Chondrocyte (in vitro differentiated cells): ENCODE results near the gene AIFM2. TPM values are rescaled to one million over a fixed set of nuclear protein-coding genes. Genes with fewer than 3 reads are reported as not detected.

Experiments used
- DNase-seq: peaks from one replicate; pipeline ENCODE4 v3.0.0; 2021; ENCODE audit warnings: mixed read lengths, low spot score
- H3K27ac Mint-ChIP-seq: one replicate; pipeline ENCODE4 v1.8.0; 2021; ENCODE audit warnings: mild to moderate bottlenecking, moderate library complexity, mixed read lengths; ENCODE audit not compliant: unreplicated experiment
- H3K27me3 Mint-ChIP-seq: 2 replicates; pipeline ENCODE4 v1.8.0; 2021; ENCODE audit warnings: low read depth, mixed read lengths
- H3K36me3 Mint-ChIP-seq: 2 replicates; pipeline ENCODE4 v1.8.0; 2021; ENCODE audit warnings: low read depth, mixed read lengths
- H3K4me1 Mint-ChIP-seq: 2 replicates; pipeline ENCODE4 v1.8.0; 2021; ENCODE audit warnings: low read depth, mild to moderate bottlenecking, mixed read lengths
- H3K4me3 Mint-ChIP-seq: one replicate; pipeline ENCODE4 v1.8.0; 2021; ENCODE audit warnings: mild to moderate bottlenecking, moderate library complexity, mixed read lengths; ENCODE audit not compliant: unreplicated experiment
- H3K9me3 Mint-ChIP-seq: 2 replicates; pipeline ENCODE4 v1.8.0; 2021; ENCODE audit warnings: low read depth, mixed read lengths
- total RNA-seq: library from RNA; stranded (reverse); gene quantifications from 3 replicates; pipeline ENCODE4 v1.2.1, GENCODE V29; 2021
- TF ChIP-seq, protein P1 (sequence below): fragments of 200-600 bp; sonication (generic); IDR thresholded peaks from 2 replicates; pipeline ENCODE4 v1.5.0; 2021; ENCODE audit warnings: antibody characterized with exemption, mild to moderate bottlenecking, moderate library complexity

AIFM2 gene
- total RNA-seq, 1 donor from 2014 or later, result 10.3 TPM

DNA sequence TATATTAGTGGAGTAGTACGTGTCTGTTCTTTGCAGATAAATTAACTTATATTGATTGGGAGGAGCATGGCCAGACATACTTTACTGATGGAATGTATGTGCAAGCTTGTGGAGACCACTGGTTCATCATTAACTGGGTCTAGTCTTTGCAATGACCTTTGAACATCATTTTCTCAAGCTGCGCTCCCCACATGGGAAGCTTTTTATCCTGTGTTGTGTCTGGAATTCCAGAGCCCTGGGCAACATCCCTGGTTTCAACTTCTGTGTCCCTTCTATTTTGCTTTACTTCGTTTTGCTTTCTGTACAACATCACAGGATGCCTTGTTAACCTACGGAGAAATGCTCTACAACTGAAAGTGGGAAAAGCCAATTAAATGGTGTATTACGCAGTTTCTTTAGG is 41.7 kb downstream of the AIFM2 start:
- no peaks in the 10 kb centered on the region for H3K9me3 Mint-ChIP-seq
- peak overlapping the region; percentile 54 for H3K27ac Mint-ChIP-seq
- no peak for DNase-seq
- TF ChIP-seq, protein P1, sequence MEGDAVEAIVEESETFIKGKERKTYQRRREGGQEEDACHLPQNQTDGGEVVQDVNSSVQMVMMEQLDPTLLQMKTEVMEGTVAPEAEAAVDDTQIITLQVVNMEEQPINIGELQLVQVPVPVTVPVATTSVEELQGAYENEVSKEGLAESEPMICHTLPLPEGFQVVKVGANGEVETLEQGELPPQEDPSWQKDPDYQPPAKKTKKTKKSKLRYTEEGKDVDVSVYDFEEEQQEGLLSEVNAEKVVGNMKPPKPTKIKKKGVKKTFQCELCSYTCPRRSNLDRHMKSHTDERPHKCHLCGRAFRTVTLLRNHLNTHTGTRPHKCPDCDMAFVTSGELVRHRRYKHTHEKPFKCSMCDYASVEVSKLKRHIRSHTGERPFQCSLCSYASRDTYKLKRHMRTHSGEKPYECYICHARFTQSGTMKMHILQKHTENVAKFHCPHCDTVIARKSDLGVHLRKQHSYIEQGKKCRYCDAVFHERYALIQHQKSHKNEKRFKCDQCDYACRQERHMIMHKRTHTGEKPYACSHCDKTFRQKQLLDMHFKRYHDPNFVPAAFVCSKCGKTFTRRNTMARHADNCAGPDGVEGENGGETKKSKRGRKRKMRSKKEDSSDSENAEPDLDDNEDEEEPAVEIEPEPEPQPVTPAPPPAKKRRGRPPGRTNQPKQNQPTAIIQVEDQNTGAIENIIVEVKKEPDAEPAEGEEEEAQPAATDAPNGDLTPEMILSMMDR, result no peak
- H3K4me1 Mint-ChIP-seq, result peaks cover 12% of the 10 kb centered on the region
- H3K36me3 Mint-ChIP-seq, result peaks cover 20% of the 10 kb centered on the region
- no peaks in the 10 kb centered on the region for H3K27me3 Mint-ChIP-seq
- H3K4me3 Mint-ChIP-seq, result no peak overlapping the region

DNA sequence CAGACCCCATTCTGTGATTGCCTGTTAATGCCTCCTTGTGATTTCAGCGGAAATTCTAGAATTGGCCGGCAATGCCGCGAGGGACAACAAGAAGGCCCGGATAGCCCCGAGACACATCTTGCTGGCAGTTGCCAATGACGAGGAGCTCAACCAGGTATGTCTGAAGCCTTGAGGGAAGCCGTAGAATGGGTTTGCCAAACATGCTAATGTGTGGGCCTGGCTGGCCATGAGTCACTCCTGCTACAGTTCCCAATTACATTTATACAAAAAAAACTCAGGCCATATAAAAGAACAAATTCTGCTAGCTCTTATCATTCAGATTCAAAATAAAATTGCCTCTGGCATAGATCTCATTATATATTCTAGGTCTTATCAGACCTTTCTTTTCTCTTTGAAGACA is 42.6 kb downstream of the AIFM2 start:
- Mint-ChIP-seq H3K4me3 (no peak overlapping the region), H3K27ac (no peak overlapping the region), H3K4me1 (peaks cover 12% of the 10 kb centered on the region), H3K27me3 (no peaks in the 10 kb centered on the region), H3K36me3 (peaks cover 17% of the 10 kb centered on the region), H3K9me3 (no peaks in the 10 kb centered on the region)
- DNase-seq, result no peak
- TF ChIP-seq, protein P1, result no peak

DNA sequence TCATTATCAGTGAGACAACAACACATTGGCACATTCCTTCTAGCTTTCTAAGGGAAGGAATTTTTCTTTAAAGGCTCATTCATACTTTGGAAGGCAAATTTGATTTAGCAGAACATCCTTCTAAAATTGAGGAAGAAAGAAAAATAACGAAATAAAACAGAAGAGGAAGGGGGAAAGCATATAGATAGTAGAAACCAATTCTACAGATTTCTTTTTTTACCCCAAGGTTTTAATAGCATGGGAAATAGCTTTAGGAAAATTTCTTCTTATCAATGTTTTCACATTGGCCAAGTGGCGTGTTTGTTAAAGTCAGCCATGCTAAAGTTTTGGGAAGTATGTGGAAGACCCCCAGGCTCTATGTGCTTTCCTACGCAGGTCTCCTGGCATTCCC is 44.3 kb downstream of the AIFM2 start:
- H3K4me1 Mint-ChIP-seq, result peaks cover 12% of the 10 kb centered on the region
- no peaks in the 10 kb centered on the region for H3K9me3 Mint-ChIP-seq
- no peak for DNase-seq
- H3K27me3 Mint-ChIP-seq, result no peaks in the 10 kb centered on the region
- TF ChIP-seq, protein P1, result no peak
- H3K4me3 Mint-ChIP-seq, result no peak overlapping the region
- H3K36me3 Mint-ChIP-seq, result peaks cover 13% of the 10 kb centered on the region
- no peak overlapping the region for H3K27ac Mint-ChIP-seq

DNA sequence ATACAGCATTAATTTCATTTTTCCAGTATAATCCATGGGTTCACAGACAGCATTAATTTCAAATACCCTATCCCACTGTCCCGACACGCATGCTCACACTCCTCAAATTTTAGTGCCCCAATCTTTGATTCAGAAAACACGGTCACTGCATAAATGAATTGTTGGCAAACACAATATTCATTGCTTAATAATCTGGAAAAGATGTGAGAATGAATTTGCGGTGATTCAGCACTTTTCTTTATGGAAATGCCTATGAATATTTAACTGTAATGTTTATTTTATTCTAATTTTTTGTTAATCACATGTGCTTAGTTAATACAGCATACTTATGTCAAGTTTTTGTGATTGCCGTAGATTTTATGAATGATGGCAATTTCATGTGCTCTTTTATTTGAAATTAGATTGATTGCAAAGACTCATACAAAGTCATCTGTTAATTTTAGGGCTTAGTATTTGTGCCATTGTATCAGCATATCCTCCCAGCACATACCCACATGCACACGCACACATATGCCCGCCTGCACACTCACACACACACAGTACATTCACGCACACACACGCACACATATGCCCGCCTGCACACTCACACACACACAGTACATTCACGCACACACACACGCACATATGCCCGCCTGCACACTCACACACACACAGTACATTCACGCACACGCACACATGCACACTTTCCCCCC is 44.9 kb downstream of the AIFM2 start:
- H3K27ac Mint-ChIP-seq, result peak overlapping the region; percentile 41
- no peak overlapping the region for H3K4me3 Mint-ChIP-seq
- peaks cover 12% of the 10 kb centered on the region for H3K4me1 Mint-ChIP-seq
- peaks cover 12% of the 10 kb centered on the region for H3K36me3 Mint-ChIP-seq
- H3K9me3 Mint-ChIP-seq, result no peaks in the 10 kb centered on the region
- no peak for DNase-seq
- TF ChIP-seq, protein P1, result no peak
- H3K27me3 Mint-ChIP-seq, result no peaks in the 10 kb centered on the region

DNA sequence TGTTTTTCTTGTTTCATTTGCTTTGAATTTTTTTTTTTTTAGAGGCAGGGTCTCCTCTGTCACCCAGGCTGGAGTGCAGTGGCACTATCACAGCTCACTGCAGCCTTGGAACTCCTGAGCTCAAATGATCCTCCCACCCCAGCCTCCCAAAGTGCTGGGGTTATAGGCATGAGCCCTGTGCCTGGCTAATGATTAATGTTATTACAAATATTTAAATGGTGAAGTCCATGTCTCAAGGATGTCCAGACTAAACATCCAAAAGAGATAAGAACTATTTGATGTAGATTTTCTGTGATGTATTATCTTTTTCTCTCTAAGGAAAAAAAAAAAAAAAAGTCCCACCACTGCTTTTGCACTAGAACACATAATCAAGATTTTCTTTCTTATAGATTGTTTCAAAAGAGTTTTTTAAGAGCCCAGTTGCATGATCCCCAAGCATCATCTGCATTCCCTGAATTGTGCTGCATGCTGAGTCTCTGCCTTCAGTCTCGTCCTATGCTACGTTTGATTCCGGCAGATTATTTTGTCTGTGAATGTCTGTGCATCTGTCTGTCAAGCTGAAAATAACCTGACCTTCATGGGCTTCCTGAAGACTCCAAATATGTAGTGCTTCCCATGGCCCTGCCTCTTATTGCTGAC is 46.5 kb downstream of the AIFM2 start:
- TF ChIP-seq, protein P1, result no peak
- no peaks in the 10 kb centered on the region for H3K27me3 Mint-ChIP-seq
- peaks cover 12% of the 10 kb centered on the region for H3K4me1 Mint-ChIP-seq
- H3K4me3 Mint-ChIP-seq, result no peak overlapping the region
- H3K9me3 Mint-ChIP-seq, result no peaks in the 10 kb centered on the region
- no peak overlapping the region for H3K27ac Mint-ChIP-seq
- peaks cover 7% of the 10 kb centered on the region for H3K36me3 Mint-ChIP-seq
- DNase-seq, result no peak
